Measurements from ENCODE around the gene TMBIM4. TPM values are rescaled to one million over a fixed set of nuclear protein-coding genes. Genes with fewer than 3 reads are reported as not detected.
"Not testable (repeated sequence)": the region's sequence is repeated elsewhere in the genome, so short reads cannot be mapped to it uniquely, and the experiment has no call there.

Gene TMBIM4
- total RNA-seq, 1 experiment from 2014 or later: 115 TPM

DNA sequence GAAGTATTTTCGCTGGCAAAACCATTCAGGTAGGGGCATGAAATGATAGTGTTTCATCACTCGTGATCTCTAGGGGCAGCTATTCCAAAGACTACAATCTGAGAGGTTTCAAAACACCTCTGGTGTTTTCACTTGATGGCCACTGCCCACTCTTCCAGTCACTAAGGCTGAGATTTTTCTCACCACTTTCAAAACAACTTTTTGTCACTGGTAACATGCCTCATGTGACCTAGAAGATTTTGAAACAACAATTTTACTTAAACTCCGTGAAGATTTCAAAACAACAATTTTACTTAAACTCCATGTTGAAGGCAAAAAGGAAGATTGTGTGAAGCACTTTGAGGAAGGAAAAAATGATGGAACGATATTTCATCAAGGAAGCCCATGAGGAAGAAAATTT lies 18.0 kb upstream of the TMBIM4 start:
- no peak overlapping the region for H3K27ac ChIP-seq (ENCODE audit: low read length)
- no peak for ATAC-seq
- no peak overlapping the region for H3K4me3 ChIP-seq (ENCODE audit: low read depth in 2 of 2, low read length in 2 of 2)
- no TSS peak for BruUV-seq (replicated peaks)
- no peaks in the 10 kb centered on the region for H3K36me3 ChIP-seq (ENCODE audit: control insufficient read depth, insufficient read depth, low read length)
- TF ChIP-seq SIN3A (IDR thresholded peaks at IDR 0.05; ENCODE audit: borderline replicate concordance, insufficient read depth, low read depth, low read length) (no peak), POLR2AphosphoS5 (IDR thresholded peaks at IDR 0.05; ENCODE audit: low read depth, low read length) (no peak), TCF7L2 (IDR thresholded peaks at IDR 0.05; ENCODE audit: low read depth, low read length) (no peak)
- TF ChIP-seq, protein P1, sequence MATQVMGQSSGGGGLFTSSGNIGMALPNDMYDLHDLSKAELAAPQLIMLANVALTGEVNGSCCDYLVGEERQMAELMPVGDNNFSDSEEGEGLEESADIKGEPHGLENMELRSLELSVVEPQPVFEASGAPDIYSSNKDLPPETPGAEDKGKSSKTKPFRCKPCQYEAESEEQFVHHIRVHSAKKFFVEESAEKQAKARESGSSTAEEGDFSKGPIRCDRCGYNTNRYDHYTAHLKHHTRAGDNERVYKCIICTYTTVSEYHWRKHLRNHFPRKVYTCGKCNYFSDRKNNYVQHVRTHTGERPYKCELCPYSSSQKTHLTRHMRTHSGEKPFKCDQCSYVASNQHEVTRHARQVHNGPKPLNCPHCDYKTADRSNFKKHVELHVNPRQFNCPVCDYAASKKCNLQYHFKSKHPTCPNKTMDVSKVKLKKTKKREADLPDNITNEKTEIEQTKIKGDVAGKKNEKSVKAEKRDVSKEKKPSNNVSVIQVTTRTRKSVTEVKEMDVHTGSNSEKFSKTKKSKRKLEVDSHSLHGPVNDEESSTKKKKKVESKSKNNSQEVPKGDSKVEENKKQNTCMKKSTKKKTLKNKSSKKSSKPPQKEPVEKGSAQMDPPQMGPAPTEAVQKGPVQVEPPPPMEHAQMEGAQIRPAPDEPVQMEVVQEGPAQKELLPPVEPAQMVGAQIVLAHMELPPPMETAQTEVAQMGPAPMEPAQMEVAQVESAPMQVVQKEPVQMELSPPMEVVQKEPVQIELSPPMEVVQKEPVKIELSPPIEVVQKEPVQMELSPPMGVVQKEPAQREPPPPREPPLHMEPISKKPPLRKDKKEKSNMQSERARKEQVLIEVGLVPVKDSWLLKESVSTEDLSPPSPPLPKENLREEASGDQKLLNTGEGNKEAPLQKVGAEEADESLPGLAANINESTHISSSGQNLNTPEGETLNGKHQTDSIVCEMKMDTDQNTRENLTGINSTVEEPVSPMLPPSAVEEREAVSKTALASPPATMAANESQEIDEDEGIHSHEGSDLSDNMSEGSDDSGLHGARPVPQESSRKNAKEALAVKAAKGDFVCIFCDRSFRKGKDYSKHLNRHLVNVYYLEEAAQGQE (IDR thresholded peaks at IDR 0.05; ENCODE audit: insufficient read depth in 1 of 2, low read depth in 2 of 2, low read length in 1 of 2): no peak
- TF ChIP-seq, protein P2, sequence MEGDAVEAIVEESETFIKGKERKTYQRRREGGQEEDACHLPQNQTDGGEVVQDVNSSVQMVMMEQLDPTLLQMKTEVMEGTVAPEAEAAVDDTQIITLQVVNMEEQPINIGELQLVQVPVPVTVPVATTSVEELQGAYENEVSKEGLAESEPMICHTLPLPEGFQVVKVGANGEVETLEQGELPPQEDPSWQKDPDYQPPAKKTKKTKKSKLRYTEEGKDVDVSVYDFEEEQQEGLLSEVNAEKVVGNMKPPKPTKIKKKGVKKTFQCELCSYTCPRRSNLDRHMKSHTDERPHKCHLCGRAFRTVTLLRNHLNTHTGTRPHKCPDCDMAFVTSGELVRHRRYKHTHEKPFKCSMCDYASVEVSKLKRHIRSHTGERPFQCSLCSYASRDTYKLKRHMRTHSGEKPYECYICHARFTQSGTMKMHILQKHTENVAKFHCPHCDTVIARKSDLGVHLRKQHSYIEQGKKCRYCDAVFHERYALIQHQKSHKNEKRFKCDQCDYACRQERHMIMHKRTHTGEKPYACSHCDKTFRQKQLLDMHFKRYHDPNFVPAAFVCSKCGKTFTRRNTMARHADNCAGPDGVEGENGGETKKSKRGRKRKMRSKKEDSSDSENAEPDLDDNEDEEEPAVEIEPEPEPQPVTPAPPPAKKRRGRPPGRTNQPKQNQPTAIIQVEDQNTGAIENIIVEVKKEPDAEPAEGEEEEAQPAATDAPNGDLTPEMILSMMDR (IDR thresholded peaks at IDR 0.05): no peak
- POLR2A ChIA-PET: no interaction called here
- DNase-seq (ENCODE audit: low read depth, low spot score): no peak
- CTCF ChIA-PET: no interaction called here
- in situ Hi-C loops (cut with HindIII; ENCODE audit: low pct_unique_long_range_greater_than_20kb, low sequenced_read_pairs): no loop called here
- H3K27me3 ChIP-seq (ENCODE audit: control insufficient read depth, insufficient read depth, low read length): peaks cover 4% of the 10 kb centered on the region; the same call in 1 of the 2 replicates
- intact Hi-C loops (cut with micrococcal nuclease; ENCODE audit: unreplicated experiment): no loop called here
- no peaks in the 10 kb centered on the region for H3K9me3 ChIP-seq (ENCODE audit: control insufficient read depth, insufficient read depth, low read depth, low read length)
- H3K4me1 ChIP-seq (ENCODE audit: control insufficient read depth, insufficient read depth, low read length): peaks cover 6% of the 10 kb centered on the region; the same call in 1 of the 2 replicates

DNA sequence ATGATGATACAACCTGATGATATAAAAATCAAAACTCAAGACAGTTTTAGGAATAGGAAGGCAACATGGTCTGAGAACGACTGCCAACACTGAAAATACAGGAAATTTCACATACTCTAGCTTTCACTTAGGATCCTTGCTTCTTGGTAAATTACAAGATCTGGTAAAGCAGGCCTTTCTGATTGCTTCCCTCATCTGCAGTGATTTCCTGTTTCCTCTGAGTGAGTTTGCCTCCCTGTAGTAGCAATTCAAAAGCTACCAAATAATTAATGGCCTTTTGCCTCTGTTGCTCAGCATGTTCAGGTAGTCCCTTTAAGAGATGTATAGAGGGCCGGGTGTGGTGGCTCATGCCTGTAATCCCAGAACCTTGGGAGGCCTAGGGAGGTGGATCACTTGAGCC lies 17.2 kb upstream of the TMBIM4 start:
- intact Hi-C loops (cut with micrococcal nuclease; ENCODE audit: unreplicated experiment) (no loop called here), in situ Hi-C loops (cut with HindIII; ENCODE audit: low pct_unique_long_range_greater_than_20kb, low sequenced_read_pairs) (no loop called here)
- ChIA-PET POLR2A (no interaction called here), CTCF (no interaction called here)
- TF ChIP-seq TCF7L2 (IDR thresholded peaks at IDR 0.05; ENCODE audit: low read depth, low read length) (no peak), POLR2AphosphoS5 (IDR thresholded peaks at IDR 0.05; ENCODE audit: low read depth, low read length) (no peak), SIN3A (IDR thresholded peaks at IDR 0.05; ENCODE audit: borderline replicate concordance, insufficient read depth, low read depth, low read length) (no peak)
- TF ChIP-seq, protein P1 (IDR thresholded peaks at IDR 0.05; ENCODE audit: insufficient read depth in 1 of 2, low read depth in 2 of 2, low read length in 1 of 2): no peak
- TF ChIP-seq, protein P2 (IDR thresholded peaks at IDR 0.05): no peak
- Histone ChIP-seq H3K9me3 (ENCODE audit: control insufficient read depth, insufficient read depth, low read depth, low read length) (no peaks in the 10 kb centered on the region), H3K4me1 (ENCODE audit: control insufficient read depth, insufficient read depth, low read length) (peaks cover 6% of the 10 kb centered on the region; the same call in 1 of the 2 replicates), H3K36me3 (ENCODE audit: control insufficient read depth, insufficient read depth, low read length) (no peaks in the 10 kb centered on the region), H3K4me3 (ENCODE audit: low read depth in 2 of 2, low read length in 2 of 2) (no peak overlapping the region), H3K27me3 (ENCODE audit: control insufficient read depth, insufficient read depth, low read length) (peaks cover 4% of the 10 kb centered on the region; the same call in 1 of the 2 replicates), H3K27ac (ENCODE audit: low read length) (no peak overlapping the region)
- DNase-seq (ENCODE audit: low read depth, low spot score) (no peak), ATAC-seq (no peak)
- BruUV-seq (replicated peaks): no TSS peak

DNA sequence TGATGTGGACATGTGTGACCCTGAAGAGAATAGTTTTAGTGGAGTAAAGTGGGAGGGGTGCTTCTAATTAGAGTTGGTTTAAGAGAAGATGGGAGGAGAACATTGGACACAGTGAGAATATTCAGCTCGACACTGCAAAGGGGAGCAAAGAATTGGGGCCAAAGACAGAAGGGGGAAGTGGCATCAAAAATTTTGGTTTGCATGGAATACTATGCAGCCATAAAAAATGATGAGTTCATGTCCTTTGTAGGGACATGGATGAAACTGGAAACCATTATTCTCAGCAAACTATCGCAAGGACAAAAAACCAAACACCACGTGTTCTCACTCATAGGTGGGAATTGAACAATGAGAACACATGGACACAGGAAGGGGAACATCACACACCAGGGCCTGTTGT lies 15.0 kb upstream of the TMBIM4 start:
- DNase-seq (ENCODE audit: low read depth, low spot score); H3K4me1 ChIP-seq (ENCODE audit: control insufficient read depth, insufficient read depth, low read length); intact Hi-C loops (cut with micrococcal nuclease; ENCODE audit: unreplicated experiment); BruUV-seq (replicated peaks); POLR2A ChIA-PET; ATAC-seq; H3K27me3 ChIP-seq (ENCODE audit: control insufficient read depth, insufficient read depth, low read length); H3K9me3 ChIP-seq (ENCODE audit: control insufficient read depth, insufficient read depth, low read depth, low read length); H3K36me3 ChIP-seq (ENCODE audit: control insufficient read depth, insufficient read depth, low read length); CTCF ChIA-PET; H3K4me3 ChIP-seq (ENCODE audit: low read depth in 2 of 2, low read length in 2 of 2); H3K27ac ChIP-seq (ENCODE audit: low read length); in situ Hi-C loops (cut with HindIII; ENCODE audit: low pct_unique_long_range_greater_than_20kb, low sequenced_read_pairs): not testable (repeated sequence)
